OCI-M2 (cell line): Measurements from ENCODE around the gene TPRA1.
"Not testable (repeated sequence)": the region's sequence is repeated elsewhere in the genome, so short reads cannot be mapped to it uniquely, and the experiment has no call there.

Source experiments
- DNase-seq: peaks from one replicate; lab custom pipeline; 2025; ENCODE audit not compliant: unreplicated experiment; lab: John Stamatoyannopoulos, UW

The TPRA1 gene

GRCh38 chr3:127539366-127540060 lies 51.0 kb downstream of the TPRA1 start:
- no peak for DNase-seq

GRCh38 chr3:127538569-127538968 lies 52.0 kb downstream of the TPRA1 start:
- DNase-seq = no peak

DNA sequence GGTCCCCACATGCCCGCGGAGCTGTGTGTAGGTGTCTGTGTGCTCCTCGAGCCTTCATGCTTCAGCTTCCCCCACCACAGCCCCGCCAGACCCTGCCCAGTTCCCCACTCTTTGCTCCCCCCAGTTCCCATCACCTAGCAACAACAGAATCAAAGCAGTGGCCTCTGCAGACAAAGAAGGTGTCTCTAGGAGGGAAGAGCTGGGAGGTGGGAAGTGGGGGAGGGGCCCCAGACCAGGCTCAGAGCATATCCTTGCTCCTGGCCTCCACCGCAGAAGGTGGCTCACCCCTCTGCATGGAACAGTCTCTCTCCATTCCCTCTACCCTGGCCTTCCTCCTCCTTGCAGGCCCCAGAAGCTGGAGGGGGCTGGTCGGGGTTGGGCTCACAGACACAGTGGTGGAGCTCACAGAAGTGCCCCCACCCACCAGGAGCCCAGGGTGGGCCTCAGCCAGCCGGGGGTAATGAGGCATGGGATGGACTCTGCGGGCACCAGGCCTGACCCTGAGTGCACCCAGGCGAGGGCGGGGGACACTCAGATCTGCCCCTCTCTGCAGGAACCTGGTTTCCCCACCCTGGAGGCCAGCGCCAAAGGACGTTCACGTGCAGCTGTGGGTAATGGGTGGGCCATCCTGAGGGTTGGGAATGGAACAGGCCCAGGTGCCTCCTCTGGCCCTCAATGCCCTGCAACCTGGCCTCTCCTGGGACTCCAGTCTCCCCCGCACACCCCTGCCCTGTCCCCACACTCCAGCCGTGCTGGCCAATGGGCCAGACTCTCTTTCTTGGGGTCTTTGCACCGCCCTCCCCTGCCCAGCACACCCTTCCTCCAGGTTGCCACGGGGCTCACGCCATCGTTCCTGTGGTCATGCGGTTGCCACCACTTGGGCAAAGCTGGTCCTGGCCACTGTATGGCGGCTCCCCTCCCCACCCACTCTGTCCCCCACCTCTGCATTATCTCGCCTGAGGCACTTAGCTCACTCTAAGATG lies 53.4 kb downstream of the TPRA1 start:
- DNase-seq = no peak

GRCh38 chr3:127535901-127536829 lies 54.4 kb downstream of the TPRA1 start:
- DNase-seq = no peak

DNA sequence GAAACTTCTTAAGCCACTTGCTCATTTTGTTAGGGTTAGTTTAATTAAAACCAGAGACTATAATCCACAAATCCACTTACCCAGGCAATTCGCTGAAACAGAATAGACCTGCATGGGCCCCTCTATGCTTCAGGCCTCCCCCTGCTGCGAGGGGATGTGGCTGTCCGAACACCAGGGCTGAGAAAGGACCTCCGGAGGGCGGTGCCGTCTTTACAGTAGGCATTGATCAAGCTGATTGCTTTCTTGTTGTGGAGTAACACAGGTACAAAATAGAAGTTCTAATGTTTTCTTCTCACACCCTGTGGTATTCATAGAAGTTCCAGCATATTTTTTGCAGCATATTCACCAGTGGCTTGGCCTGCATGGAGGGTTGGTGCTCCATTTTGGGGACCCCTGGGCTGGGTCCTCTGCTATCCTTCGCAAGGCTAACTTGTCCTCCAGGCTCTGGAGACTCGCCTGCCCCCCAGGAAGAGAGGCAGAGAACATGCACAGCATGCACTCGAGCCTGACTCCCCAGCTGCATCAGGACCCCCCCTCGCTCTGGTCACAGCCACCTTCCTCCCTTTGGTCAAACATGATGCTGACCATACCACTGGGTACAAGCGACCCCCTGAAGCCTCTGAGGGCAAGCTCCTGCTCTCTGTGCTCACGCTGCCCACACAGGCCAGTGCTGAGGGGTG lies 55.3 kb downstream of the TPRA1 start:
- DNase-seq = no peak

- DNase-seq = no peak
Observed at GRCh38 chr3:127534564-127534963, 56.0 kb downstream of the TPRA1 start.

- DNase-seq = no peak
Observed at GRCh38 chr3:127534161-127534451, 56.4 kb downstream of the TPRA1 start.

DNA sequence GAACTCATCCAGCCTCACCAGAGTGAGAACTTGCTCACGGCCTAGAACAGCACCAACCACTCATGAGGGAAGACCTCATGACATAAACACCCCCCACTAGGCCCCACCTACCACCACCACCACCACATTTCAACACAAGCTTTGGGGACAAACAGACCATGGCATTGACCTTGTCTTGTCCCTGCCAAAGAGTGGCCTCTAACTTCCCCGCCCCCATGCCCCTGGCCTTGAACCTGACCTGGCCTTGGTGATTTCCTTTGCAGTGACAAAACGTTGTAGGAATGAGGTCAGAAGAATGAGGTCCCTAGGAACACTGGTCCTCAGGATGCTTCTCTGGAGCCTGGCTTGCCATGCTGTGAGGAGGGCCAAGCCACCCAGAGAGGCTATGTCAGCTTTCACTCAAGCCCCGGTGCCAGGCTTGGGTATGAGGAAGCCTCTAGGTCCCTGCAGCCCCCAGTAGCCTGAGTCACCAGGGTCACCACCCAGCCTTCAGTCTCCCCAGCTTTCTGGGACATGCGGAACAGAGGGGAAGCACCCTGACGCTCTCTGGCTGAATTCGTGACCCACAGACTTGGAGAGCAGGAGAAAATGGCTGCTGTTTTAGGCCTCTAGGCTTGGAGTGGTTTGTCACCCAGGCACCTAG lies 57.9 kb downstream of the TPRA1 start:
- DNase-seq = no peak

DNA sequence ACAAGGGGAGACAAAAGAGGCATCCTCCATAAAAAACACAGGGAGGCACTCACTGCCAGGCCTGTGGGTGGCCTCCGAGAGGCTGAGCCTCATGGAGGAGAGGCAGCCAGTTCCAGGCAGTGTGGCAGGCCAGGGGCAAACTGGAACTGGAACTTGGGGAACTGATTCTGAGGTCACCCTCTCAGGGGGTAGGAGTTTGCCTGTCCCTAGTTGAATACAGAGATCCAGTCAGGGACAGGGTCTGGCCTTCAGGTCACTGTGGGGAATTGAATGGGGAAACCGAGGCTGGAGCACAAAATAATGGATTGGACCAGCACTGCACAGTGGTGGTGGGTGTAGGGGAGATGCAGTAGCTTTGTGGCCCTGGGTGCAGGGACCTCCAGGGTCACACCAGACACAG lies 58.7 kb downstream of the TPRA1 start:
- DNase-seq = no peak

DNA sequence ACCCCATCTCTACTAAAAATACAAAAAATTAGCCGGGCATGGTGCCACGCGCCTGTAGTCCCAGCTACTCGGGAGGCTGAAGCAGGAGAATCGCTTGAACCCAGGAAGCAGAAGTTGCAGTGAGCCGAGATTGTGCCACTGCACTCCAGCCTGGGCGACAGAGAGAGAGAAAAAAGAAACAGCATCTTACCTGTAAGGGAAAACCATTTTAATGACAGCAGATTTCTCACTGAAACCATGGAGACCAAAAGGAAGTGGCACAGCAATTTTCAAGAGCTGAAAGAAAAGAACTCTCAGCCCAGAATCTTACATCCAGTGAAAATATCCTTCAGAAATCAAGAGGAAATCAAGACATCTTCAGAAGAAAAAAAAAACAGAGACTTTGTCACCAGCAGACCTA lies 59.7 kb downstream of the TPRA1 start:
- DNase-seq = not testable (repeated sequence)

- no peak for DNase-seq
Observed at GRCh38 chr3:127529346-127530188, 61.0 kb downstream of the TPRA1 start.

DNA sequence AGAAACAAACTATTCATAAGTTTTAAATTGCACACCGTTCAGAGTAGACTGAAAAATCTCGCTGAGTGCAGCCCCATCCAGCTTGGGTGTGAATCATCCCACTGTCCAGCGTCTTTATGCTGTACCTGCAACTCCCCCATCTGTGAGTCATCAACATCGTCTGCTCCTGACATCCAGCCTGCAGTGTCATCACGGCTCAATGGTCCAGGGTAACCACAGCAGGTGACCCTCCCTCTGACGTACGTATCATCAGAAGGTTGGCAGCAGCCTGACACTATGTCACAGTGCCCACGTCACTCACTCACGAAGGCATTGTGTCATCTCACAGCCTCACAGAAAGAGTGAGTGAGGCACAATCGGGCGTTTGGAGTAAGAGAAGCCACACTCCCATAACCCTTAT lies 65.2 kb downstream of the TPRA1 start:
- DNase-seq = no peak

DNA sequence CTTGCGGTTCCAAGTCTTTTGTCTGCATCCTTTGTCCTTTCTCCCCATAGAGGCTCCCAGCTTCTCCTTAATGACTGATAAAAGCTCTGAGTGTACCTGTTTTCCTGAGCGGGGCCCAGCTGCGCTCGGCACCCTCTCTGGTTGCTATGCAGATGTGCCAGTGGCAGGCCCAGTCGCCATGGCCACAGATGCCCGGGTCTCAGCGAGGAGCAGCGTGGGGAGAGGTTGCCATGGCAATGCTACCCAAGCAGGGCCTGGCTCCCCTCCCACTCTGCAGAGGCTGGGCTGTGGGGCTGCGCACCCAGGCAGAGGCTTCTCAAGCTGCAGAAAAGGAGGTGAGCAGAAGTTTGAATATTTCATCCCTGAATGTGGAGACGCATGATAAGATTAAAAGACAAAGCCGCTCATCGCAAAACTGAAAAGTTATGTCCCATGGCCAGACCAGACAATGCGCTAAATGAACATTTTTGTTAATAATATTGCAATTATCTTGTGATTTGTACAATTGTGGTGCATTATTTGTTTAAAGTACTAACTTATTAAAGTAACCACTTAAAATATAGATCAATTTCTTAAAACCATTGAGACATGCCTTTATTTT lies 66.1 kb downstream of the TPRA1 start:
- DNase-seq = no peak
